Endometrium (tissue), 2 donors: ENCODE measurements around the gene MAGEA4.

Experiments
- FAIRE-seq: peaks from 2 replicates; lab custom pipeline; 2012; peaks lifted over from hg19 to GRCh38; lab: Jason Lieb, UNC
- donor health status: control.
- donor health status: control.

The MAGEA4 gene

GRCh38 chrX:151923648-151924047 is 11.0 kb downstream of the MAGEA4 start:
- no peak for FAIRE-seq

GRCh38 chrX:151929126-151929525 is 16.4 kb downstream of the MAGEA4 start:
- FAIRE-seq = no peak

- FAIRE-seq = no peak
Measured at GRCh38 chrX:151935358-151935757, 22.7 kb downstream of the MAGEA4 start.

- FAIRE-seq = no peak
Measured at GRCh38 chrX:151938172-151938571, 25.5 kb downstream of the MAGEA4 start.

- FAIRE-seq = no peak
Measured at GRCh38 chrX:151954730-151955129, 42.0 kb downstream of the MAGEA4 start.

- FAIRE-seq = no peak
Measured at GRCh38 chrX:151958101-151958500, 45.4 kb downstream of the MAGEA4 start.

- no peak for FAIRE-seq
Measured at GRCh38 chrX:151962034-151962433, 49.3 kb downstream of the MAGEA4 start.

GRCh38 chrX:151966236-151966635 is 53.5 kb downstream of the MAGEA4 start:
- FAIRE-seq = no peak

- no peak for FAIRE-seq
Measured at GRCh38 chrX:151970027-151970426, 57.3 kb downstream of the MAGEA4 start.

GRCh38 chrX:151970661-151971060 is 58.0 kb downstream of the MAGEA4 start:
- FAIRE-seq = no peak

- no peak for FAIRE-seq
Measured at GRCh38 chrX:151973060-151973661, 60.5 kb downstream of the MAGEA4 start.

GRCh38 chrX:151973851-151974335 is 61.2 kb downstream of the MAGEA4 start:
- no peak for FAIRE-seq
